ENCODE data around the gene TRABD2B. TPM values are rescaled to one million over a fixed set of nuclear protein-coding genes. Genes with fewer than 3 reads are reported as not detected.

Gene TRABD2B
- total RNA-seq, 1 experiment from 2014 or later = not detected

DNA sequence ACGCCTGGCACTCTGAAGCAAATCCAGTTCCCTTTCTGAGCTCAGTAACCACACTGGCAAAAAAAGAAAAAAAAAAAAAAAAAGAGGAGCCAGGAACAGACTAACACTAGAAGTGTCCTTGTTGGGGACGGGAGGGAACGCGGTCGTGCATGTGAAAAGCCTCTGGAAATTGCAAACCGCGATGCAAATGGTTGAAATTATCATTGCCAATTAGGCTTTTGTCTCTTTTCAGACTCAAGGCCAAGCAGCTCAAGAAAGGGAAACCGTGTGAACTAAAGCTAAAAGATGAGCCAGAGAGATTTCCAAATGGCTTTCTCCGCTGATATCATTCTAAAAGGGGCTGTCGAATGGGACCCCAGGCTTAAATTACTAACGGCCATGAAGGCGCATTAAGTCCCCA, 13.5 kb downstream of the TRABD2B start:
- no TSS peak for BruUV-seq (replicated peaks)

DNA sequence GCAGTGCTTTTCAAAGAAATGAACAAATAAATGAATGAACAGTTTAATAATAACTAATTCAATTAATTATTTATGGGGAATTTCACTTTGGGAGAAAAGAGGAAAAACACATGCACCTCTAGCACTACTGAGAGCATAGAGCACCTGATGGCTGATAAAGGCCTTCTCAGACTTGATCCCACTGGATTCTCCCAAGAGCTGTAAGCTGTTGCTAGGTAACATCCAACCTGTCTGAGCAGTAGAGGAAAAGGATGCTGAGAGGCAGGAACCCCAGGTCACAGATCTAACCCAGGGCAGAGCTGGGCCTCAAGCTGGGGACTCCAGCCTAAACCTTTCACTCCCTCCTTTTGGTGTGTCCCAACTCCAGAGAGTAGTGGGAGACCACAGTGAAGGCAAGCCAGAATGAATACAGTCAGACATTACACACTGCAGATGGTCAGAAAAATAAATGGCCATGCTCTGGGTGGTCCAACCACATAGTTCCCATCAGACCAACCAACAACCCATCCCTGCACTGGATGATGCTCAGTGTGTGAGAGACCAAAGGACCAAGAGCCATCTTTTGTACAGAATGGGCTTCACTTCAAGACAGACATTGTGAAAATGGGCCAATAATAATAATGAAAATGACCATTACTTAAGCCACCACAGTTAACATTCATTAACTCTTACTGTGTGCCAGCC, 15.4 kb downstream of the TRABD2B start:
- intact Hi-C loops (cut with micrococcal nuclease; ENCODE audit: unreplicated experiment) = no loop called here

More for the DNA sequence above, 13.5 kb downstream of the TRABD2B start:
- intact Hi-C loops (cut with micrococcal nuclease; ENCODE audit: unreplicated experiment) = no loop called here
- Histone ChIP-seq H3K4me1 (ENCODE audit: insufficient read depth, low read length, poor library complexity, severe bottlenecking) (no peaks in the 10 kb centered on the region), H3K4me3 (ENCODE audit: low read depth, low read length, poor library complexity, severe bottlenecking) (no peak overlapping the region), H3K9me3 (ENCODE audit: low read depth, low read length, poor library complexity, severe bottlenecking) (no peaks in the 10 kb centered on the region), H3K27ac (ENCODE audit: low read depth, low read length, poor library complexity, severe bottlenecking) (no peak overlapping the region), H3K27me3 (replicated peaks; ENCODE audit: insufficient read depth, low read depth, low read length, poor library complexity) (peaks cover 41% of the 10 kb centered on the region), H3K36me3 (ENCODE audit: insufficient read depth, low read length, poor library complexity, severe bottlenecking) (no peaks in the 10 kb centered on the region)
- ChIA-PET CTCF (no interaction called here), POLR2A (ENCODE audit: low non-redundant PET) (no interaction called here)
- no peak for DNase-seq (ENCODE audit: low spot score)
- TF ChIP-seq EZH2 (IDR thresholded peaks at IDR 0.05; ENCODE audit: borderline replicate concordance, low read depth, low read length, poor library complexity, severe bottlenecking) = no peak
- TF ChIP-seq, protein P1, sequence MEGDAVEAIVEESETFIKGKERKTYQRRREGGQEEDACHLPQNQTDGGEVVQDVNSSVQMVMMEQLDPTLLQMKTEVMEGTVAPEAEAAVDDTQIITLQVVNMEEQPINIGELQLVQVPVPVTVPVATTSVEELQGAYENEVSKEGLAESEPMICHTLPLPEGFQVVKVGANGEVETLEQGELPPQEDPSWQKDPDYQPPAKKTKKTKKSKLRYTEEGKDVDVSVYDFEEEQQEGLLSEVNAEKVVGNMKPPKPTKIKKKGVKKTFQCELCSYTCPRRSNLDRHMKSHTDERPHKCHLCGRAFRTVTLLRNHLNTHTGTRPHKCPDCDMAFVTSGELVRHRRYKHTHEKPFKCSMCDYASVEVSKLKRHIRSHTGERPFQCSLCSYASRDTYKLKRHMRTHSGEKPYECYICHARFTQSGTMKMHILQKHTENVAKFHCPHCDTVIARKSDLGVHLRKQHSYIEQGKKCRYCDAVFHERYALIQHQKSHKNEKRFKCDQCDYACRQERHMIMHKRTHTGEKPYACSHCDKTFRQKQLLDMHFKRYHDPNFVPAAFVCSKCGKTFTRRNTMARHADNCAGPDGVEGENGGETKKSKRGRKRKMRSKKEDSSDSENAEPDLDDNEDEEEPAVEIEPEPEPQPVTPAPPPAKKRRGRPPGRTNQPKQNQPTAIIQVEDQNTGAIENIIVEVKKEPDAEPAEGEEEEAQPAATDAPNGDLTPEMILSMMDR (conservative IDR thresholded peaks at IDR 0.05; ENCODE audit: low read depth, low read length) = no peak

DNA sequence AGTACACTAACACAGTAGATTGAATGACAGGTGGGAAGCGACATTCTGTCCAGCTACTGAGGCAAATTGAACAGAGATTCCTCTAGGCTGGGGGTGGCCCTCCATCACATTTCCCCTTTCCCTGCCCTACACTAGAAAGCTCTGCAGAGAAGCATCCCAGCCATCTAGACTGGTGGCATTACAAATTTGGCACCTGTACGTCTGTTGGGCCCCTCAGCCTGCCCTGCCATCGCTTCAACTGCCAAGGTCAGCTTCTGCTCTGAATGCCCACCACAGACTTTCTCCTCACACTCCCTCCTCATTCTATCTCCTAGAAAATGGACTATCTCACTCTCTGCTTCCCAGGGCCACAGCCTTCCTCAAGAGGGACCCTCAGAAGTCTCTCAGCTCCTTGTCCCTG, 16.7 kb downstream of the TRABD2B start:
- CTCF ChIA-PET = no interaction called here
- Histone ChIP-seq H3K27me3 (replicated peaks; ENCODE audit: insufficient read depth, low read depth, low read length, poor library complexity) (peaks cover 10% of the 10 kb centered on the region), H3K27ac (ENCODE audit: low read depth, low read length, poor library complexity, severe bottlenecking) (no peak overlapping the region), H3K9me3 (ENCODE audit: low read depth, low read length, poor library complexity, severe bottlenecking) (no peaks in the 10 kb centered on the region), H3K4me3 (ENCODE audit: low read depth, low read length, poor library complexity, severe bottlenecking) (no peak overlapping the region), H3K4me1 (ENCODE audit: insufficient read depth, low read length, poor library complexity, severe bottlenecking) (no peaks in the 10 kb centered on the region), H3K36me3 (ENCODE audit: insufficient read depth, low read length, poor library complexity, severe bottlenecking) (no peaks in the 10 kb centered on the region)
- POLR2A ChIA-PET (ENCODE audit: low non-redundant PET) = no interaction called here
- no peak for TF ChIP-seq EZH2 (IDR thresholded peaks at IDR 0.05; ENCODE audit: borderline replicate concordance, low read depth, low read length, poor library complexity, severe bottlenecking)
- TF ChIP-seq, protein P1 (conservative IDR thresholded peaks at IDR 0.05; ENCODE audit: low read depth, low read length) = no peak
- intact Hi-C loops (cut with micrococcal nuclease; ENCODE audit: unreplicated experiment) = no loop called here
- no TSS peak for BruUV-seq (replicated peaks)
- no peak for DNase-seq (ENCODE audit: low spot score)

More for the DNA sequence above, 15.4 kb downstream of the TRABD2B start:
- ChIA-PET POLR2A (ENCODE audit: low non-redundant PET) (no interaction called here), CTCF (no interaction called here)
- no peaks in the 10 kb centered on the region for H3K4me1 ChIP-seq (ENCODE audit: insufficient read depth, low read length, poor library complexity, severe bottlenecking)
- BruUV-seq (replicated peaks) = no TSS peak
- H3K27ac ChIP-seq (ENCODE audit: low read depth, low read length, poor library complexity, severe bottlenecking) = no peak overlapping the region
- TF ChIP-seq, protein P1 (conservative IDR thresholded peaks at IDR 0.05; ENCODE audit: low read depth, low read length) = no peak
- no peak for TF ChIP-seq EZH2 (IDR thresholded peaks at IDR 0.05; ENCODE audit: borderline replicate concordance, low read depth, low read length, poor library complexity, severe bottlenecking)
- no peak for DNase-seq (ENCODE audit: low spot score)
- H3K9me3 ChIP-seq (ENCODE audit: low read depth, low read length, poor library complexity, severe bottlenecking) = no peaks in the 10 kb centered on the region
- H3K27me3 ChIP-seq (replicated peaks; ENCODE audit: insufficient read depth, low read depth, low read length, poor library complexity) = peaks cover 23% of the 10 kb centered on the region
- no peak overlapping the region for H3K4me3 ChIP-seq (ENCODE audit: low read depth, low read length, poor library complexity, severe bottlenecking)
- no peaks in the 10 kb centered on the region for H3K36me3 ChIP-seq (ENCODE audit: insufficient read depth, low read length, poor library complexity, severe bottlenecking)

Data from A673 (cell line).